B cell (primary cell): ENCODE data around the gene HHAT. TPM values are rescaled to one million over a fixed set of nuclear protein-coding genes. Genes with fewer than 3 reads are reported as not detected.

ENCODE experiments used
- ATAC-seq: fragments of 200-7000 bp; cut with Tn5 transposase; one replicate; pipeline ENCODE4 v1.10.0; 2021; ENCODE audit warnings: low read depth, mild to moderate bottlenecking, moderate number of reproducible peaks, moderate library complexity
- CTCF ChIA-PET: fragments of 350-600 bp; sonication (Branson Sonifier 250); formaldehyde crosslinking; loops from one replicate; lab custom pipeline; 2021; ENCODE audit warnings: antibody characterized with exemption, inconsistent platforms; lab: Charles Lee
- POLR2A ChIA-PET: fragments of 350-600 bp; sonication (Branson Sonifier 250); formaldehyde crosslinking; loops from one replicate; lab custom pipeline; 2021; ENCODE audit warnings: antibody characterized with exemption; lab: Charles Lee
- DNase-seq: peaks from one replicate; pipeline ENCODE4 v3.0.0; 2013
- H2AFZ ChIP-seq: 2 replicates; pipeline ENCODE4 v1.6.1; 2012; ENCODE audit warnings: mild to moderate bottlenecking, low read depth, low read length; ENCODE audit not compliant: insufficient read depth, poor library complexity, severe bottlenecking
- H3K27ac ChIP-seq, 2 donors: 1 replicate in 1 of 2; 2 replicates in 1 of 2; pipeline ENCODE4 v1.5.1; 2012 to 2013; ENCODE audit warnings: low read length in 2 of 2, mild to moderate bottlenecking in 2 of 2, moderate library complexity in 1 of 2
- H3K27me3 ChIP-seq, 4 experiments: fragments of 200-600 bp in 1 of 4; sonication (generic) in 1 of 4; replicated peaks in 1 of 4; 1 replicate in 2 of 4; 2 replicates in 2 of 4; pipeline versions ENCODE4 v1.6.1 to v1.7.0; 2013 to 2016; ENCODE audit warnings: low read length in 3 of 4, mild to moderate bottlenecking in 2 of 4, mixed read lengths in 1 of 4, moderate library complexity in 1 of 4; ENCODE audit not compliant: insufficient read depth in 4 of 4, control insufficient read depth in 3 of 4; ENCODE audit errors: control extremely low read depth in 1 of 4
- H3K36me3 ChIP-seq, 2 experiments: replicated peaks in 1 of 2; 1 replicate in 1 of 2; 2 replicates in 1 of 2; pipeline versions ENCODE4 v1.6.1 to v1.7.1; 2013; ENCODE audit warnings: low read length in 1 of 2; ENCODE audit not compliant: insufficient read depth in 2 of 2, control insufficient read depth in 1 of 2; ENCODE audit errors: control extremely low read depth in 1 of 2, extremely low read depth in 1 of 2
- H3K4me1 ChIP-seq, 2 donors: fragments of 200-600 bp in 1 of 2; sonication (generic) in 1 of 2; 1 replicate in 1 of 2; 2 replicates in 1 of 2; pipeline versions ENCODE4 v1.5.1 to v1.6.1; 2013 to 2017; ENCODE audit warnings: low read length in 2 of 2; ENCODE audit not compliant: control insufficient read depth in 2 of 2, insufficient read depth in 2 of 2
- H3K4me2 ChIP-seq: replicated peaks from 2 replicates; pipeline ENCODE3; 2012; ENCODE audit warnings: mild to moderate bottlenecking, low read depth, low read length; ENCODE audit not compliant: poor library complexity, severe bottlenecking
- H3K4me3 ChIP-seq, 5 experiments: fragments of 200-600 bp in 1 of 5; sonication (generic) in 1 of 5; 1 replicate in 3 of 5; 2 replicates in 2 of 5; pipeline versions ENCODE4 v1.5.1 to v1.7.0; 2011 to 2016; ENCODE audit warnings: low read length in 4 of 5, mild to moderate bottlenecking in 4 of 5, low read depth in 2 of 5, control low read depth in 1 of 5, moderate library complexity in 1 of 5; ENCODE audit not compliant: insufficient read depth in 1 of 5; ENCODE audit errors: control extremely low read depth in 1 of 5, extremely low read depth in 1 of 5
- H3K79me2 ChIP-seq: fragments of 200-600 bp; sonication (generic); one replicate; pipeline ENCODE4 v1.6.0; 2016; ENCODE audit warnings: low read length; ENCODE audit not compliant: control insufficient read depth, insufficient read depth
- H3K9ac ChIP-seq: fragments of 200-600 bp; sonication (generic); 2 replicates; pipeline ENCODE4 v1.6.1; 2017; ENCODE audit warnings: mild to moderate bottlenecking, low read length, moderate library complexity
- H3K9me3 ChIP-seq, 3 donors: one replicate each; pipeline versions ENCODE4 v1.6.1 to v1.7.1; 2013; ENCODE audit warnings: low read length in 2 of 3; ENCODE audit not compliant: control insufficient read depth in 2 of 3, insufficient read depth in 1 of 3; ENCODE audit errors: control extremely low read depth in 1 of 3
- H4K20me1 ChIP-seq: 2 replicates; pipeline ENCODE4 v1.6.0; 2012; ENCODE audit warnings: mild to moderate bottlenecking, low read length; ENCODE audit not compliant: insufficient read depth, control insufficient read depth, poor library complexity, severe bottlenecking
- H3K27ac Mint-ChIP-seq: one replicate; pipeline ENCODE4 v1.8.0; 2021; ENCODE audit warnings: mixed read lengths
- H3K27me3 Mint-ChIP-seq: one replicate; pipeline ENCODE4 v1.8.0; 2021; ENCODE audit warnings: mixed read lengths
- H3K4me1 Mint-ChIP-seq: one replicate; pipeline ENCODE4 v1.8.0; 2021; ENCODE audit warnings: mixed read lengths
- H3K4me3 Mint-ChIP-seq: one replicate; pipeline ENCODE4 v1.8.0; 2021; ENCODE audit warnings: mixed read lengths
- H3K9me3 Mint-ChIP-seq: one replicate; pipeline ENCODE4 v1.8.0; 2022; ENCODE audit warnings: mixed read lengths; ENCODE audit not compliant: insufficient read depth
- EZH2 ChIP-seq: IDR thresholded peaks from 2 replicates; pipeline ENCODE4 v1.6.1; 2012; ENCODE audit warnings: borderline replicate concordance, low read depth, mild to moderate bottlenecking, moderate library complexity, low read length; ENCODE audit not compliant: insufficient read depth, poor library complexity, severe bottlenecking
- WGBS: methylation state at CpG from one replicate; pipeline ENCODE4 v1.1.5; 2013; ENCODE audit warnings: missing lambda C conversion rate; ENCODE audit not compliant: insufficient coverage; 5-methylcytosine and 5-hydroxymethylcytosine counted together
- intact Hi-C: fragments of 100-400 bp; cut with micrococcal nuclease; formaldehyde crosslinking; loops from one replicate; pipeline ENCODE4 v1.10.0; 2022
- polyA plus RNA-seq: library from polyadenylated mRNA; depleted of rRNA; stranded (reverse); fragments of >200 nt; gene quantifications from 2 replicates; pipeline ENCODE4 v1.2.3, GENCODE V29; 2012
- total RNA-seq, 2 donors: library from RNA; stranded (reverse); fragments of 120-200 nt in 1 of 2; gene quantifications; 1 replicate in 1 of 2; 2 replicates in 1 of 2; pipeline versions ENCODE4 v1.2.3 to v1.2.4, GENCODE V29; 2013 to 2022
- TF ChIP-seq, protein P1 (sequence below): fragments of 200-600 bp; IDR thresholded peaks from one replicate; pipeline ENCODE4 v1.8.0; 2022; ENCODE audit warnings: antibody characterized with exemption, mild to moderate bottlenecking

HHAT gene
- total and polyA plus RNA-seq, 2 donors (not counting 1 experiment from before 2014, with no cell fraction given) = 4.0 to 28.2 TPM

DNA sequence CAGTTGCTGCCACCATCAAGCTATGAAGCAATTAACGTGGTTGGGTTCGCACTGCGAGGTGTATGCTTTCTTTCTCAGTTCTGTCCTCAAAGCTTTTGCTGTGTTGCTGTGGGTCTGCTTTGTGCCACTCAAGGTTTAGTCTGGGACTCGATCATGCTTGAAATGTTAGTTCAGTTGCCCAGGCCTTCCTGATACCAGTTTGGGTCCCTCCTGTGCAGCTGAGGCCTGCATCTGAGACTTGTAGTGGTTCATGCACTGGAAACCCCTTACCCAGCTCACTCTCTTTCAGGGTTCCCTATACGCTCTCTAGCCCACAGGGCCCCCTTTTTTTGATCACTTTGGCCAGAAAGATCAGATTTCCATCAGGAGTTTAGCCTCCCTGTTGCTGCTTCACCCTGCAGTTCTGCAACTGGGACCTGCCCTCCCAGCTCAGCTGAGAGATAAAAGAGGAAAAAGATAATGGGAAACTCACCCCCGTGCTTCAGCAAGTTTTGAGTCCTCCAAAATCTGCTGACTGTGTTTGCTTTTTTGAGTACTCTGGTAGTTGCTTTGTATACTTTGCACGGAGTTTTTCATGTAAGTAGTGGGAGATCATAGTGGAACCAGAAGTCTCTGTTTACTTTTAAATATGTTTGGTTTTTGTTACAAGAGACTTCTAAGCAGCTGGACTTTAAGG is 317.0 kb downstream of the HHAT start:
- Mint-ChIP-seq H3K9me3 (no peaks in the 10 kb centered on the region), H3K4me1 (no peaks in the 10 kb centered on the region), H3K27ac (no peak overlapping the region), H3K4me3 (no peak overlapping the region), H3K27me3 (no peaks in the 10 kb centered on the region)
- POLR2A ChIA-PET = no interaction called here
- no peak for DNase-seq
- CTCF ChIA-PET = no interaction called here
- no peaks in the 10 kb centered on the region for H3K27me3 ChIP-seq
- H3K4me3 ChIP-seq = no peak overlapping the region
- no peak overlapping the region for H3K27ac ChIP-seq
- H3K4me2 ChIP-seq = no peak overlapping the region
- H4K20me1 ChIP-seq = no peaks in the 10 kb centered on the region
- 90% methylated on average over 7 of the region's 7 CpGs for WGBS
- no peak overlapping the region for H3K9ac ChIP-seq
- H2AFZ ChIP-seq = no peak overlapping the region
- no peaks in the 10 kb centered on the region for H3K9me3 ChIP-seq
- ATAC-seq = no peak
- no peaks in the 10 kb centered on the region for H3K79me2 ChIP-seq
- no peaks in the 10 kb centered on the region for H3K36me3 ChIP-seq
- no peaks in the 10 kb centered on the region for H3K4me1 ChIP-seq
- TF ChIP-seq EZH2 = no peak
- TF ChIP-seq, protein P1, sequence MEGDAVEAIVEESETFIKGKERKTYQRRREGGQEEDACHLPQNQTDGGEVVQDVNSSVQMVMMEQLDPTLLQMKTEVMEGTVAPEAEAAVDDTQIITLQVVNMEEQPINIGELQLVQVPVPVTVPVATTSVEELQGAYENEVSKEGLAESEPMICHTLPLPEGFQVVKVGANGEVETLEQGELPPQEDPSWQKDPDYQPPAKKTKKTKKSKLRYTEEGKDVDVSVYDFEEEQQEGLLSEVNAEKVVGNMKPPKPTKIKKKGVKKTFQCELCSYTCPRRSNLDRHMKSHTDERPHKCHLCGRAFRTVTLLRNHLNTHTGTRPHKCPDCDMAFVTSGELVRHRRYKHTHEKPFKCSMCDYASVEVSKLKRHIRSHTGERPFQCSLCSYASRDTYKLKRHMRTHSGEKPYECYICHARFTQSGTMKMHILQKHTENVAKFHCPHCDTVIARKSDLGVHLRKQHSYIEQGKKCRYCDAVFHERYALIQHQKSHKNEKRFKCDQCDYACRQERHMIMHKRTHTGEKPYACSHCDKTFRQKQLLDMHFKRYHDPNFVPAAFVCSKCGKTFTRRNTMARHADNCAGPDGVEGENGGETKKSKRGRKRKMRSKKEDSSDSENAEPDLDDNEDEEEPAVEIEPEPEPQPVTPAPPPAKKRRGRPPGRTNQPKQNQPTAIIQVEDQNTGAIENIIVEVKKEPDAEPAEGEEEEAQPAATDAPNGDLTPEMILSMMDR = no peak
- intact Hi-C loops = no loop called here

DNA sequence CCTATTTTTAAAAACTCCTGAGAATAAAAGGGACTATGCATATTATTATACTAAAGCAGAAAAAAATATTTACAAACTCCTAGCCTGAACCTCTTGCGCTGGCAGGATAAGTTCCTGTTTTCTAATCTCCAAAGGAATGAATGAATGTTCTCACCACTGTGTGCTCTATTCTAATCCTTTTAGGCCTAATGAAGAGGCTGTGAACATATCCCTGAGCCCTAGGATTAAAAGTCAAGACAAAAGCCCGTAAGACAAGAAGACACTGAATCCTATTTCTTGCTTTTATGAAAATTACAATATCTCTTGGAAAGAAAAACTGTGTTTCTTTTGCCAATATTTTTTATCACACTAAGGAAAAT is 317.5 kb downstream of the HHAT start:
- WGBS = no CpG with 5 or more reads among the region's 2 CpGs
- no peak overlapping the region for H3K4me3 Mint-ChIP-seq

More for the DNA sequence above, 317.5 kb downstream of the HHAT start:
- DNase-seq = no peak
- Histone ChIP-seq H3K79me2 (no peaks in the 10 kb centered on the region), H3K4me2 (no peak overlapping the region), H3K9ac (no peak overlapping the region), H2AFZ (no peak overlapping the region), H3K36me3 (no peaks in the 10 kb centered on the region), H3K27me3 (no peaks in the 10 kb centered on the region), H3K9me3 (no peaks in the 10 kb centered on the region), H3K4me1 (no peaks in the 10 kb centered on the region), H4K20me1 (no peaks in the 10 kb centered on the region), H3K4me3 (no peak overlapping the region), H3K27ac (no peak overlapping the region)
- TF ChIP-seq, protein P1 = no peak
- no peak for TF ChIP-seq EZH2
- no peaks in the 10 kb centered on the region for H3K9me3 Mint-ChIP-seq
- no peak overlapping the region for H3K27ac Mint-ChIP-seq
- intact Hi-C loops = no loop called here
- H3K27me3 Mint-ChIP-seq = no peaks in the 10 kb centered on the region
- CTCF ChIA-PET = no interaction called here
- ATAC-seq = no peak
- no peaks in the 10 kb centered on the region for H3K4me1 Mint-ChIP-seq
- POLR2A ChIA-PET = no interaction called here
